Body of pancreas (tissue), 4 donors: Measurements from ENCODE around the gene GPX1. TPM values are rescaled to one million over a fixed set of nuclear protein-coding genes. Genes with fewer than 3 reads are reported as not detected.

Experiments used
- ATAC-seq: fragments of 150-250 bp; one replicate; pipeline ENCODE4 v1.9.1; 2016
- DNase-seq, 4 donors: peaks; one replicate each; pipeline ENCODE4 v3.0.0-alpha.2; 2019
- H3K27ac ChIP-seq, 4 donors: fragments of 200-600 bp; sonication (generic); 1 replicate in 3 of 4; 2 replicates in 1 of 4; pipeline versions ENCODE4 v1.5.1 to v1.6.1; 2016 to 2019; ENCODE audit warnings: mild to moderate bottlenecking in 1 of 4, mixed read lengths in 1 of 4, moderate library complexity in 1 of 4
- H3K27me3 ChIP-seq, 2 donors: fragments of 200-600 bp; sonication (generic); one replicate each; pipeline ENCODE4 v1.6.0; 2016; ENCODE audit warnings: mild to moderate bottlenecking in 1 of 2
- H3K36me3 ChIP-seq, 2 donors: fragments of 200-600 bp; sonication (generic); replicated peaks in 1 of 2; 2 replicates each; pipeline ENCODE4 v1.5.1; 2016; ENCODE audit warnings: low read depth in 2 of 2; ENCODE audit not compliant: insufficient read depth in 1 of 2
- H3K4me1 ChIP-seq: fragments of 200-600 bp; sonication (generic); one replicate; pipeline ENCODE4 v1.6.0; 2016
- H3K4me3 ChIP-seq, 2 donors: fragments of 200-600 bp; sonication (generic); 1 replicate in 1 of 2; 2 replicates in 1 of 2; pipeline ENCODE4 v1.5.1; 2016 to 2019
- H3K9me3 ChIP-seq, 3 donors: fragments of 200-600 bp; sonication (generic); 1 replicate in 2 of 3; 2 replicates in 1 of 3; pipeline ENCODE4 v1.5.1; 2016
- CTCF ChIP-seq, 7 experiments: fragments of 450-650 bp in 4 of 7; fragments of 200-600 bp in 3 of 7; sonication (generic) in 3 of 7; IDR thresholded peaks; one replicate each; pipeline ENCODE4 v1.5.1; 2016 to 2019; ENCODE audit warnings: antibody characterized with exemption in 7 of 7
- POLR2A ChIP-seq, 3 donors: fragments of 450-650 bp; IDR thresholded peaks; one replicate each; pipeline ENCODE4 v1.6.1; 2016; ENCODE audit warnings: antibody characterized with exemption in 3 of 3, mild to moderate bottlenecking in 2 of 3
- WGBS, 2 donors: methylation state at CpG; one replicate each; pipeline ENCODE4 v1.1.5; 2017; 5-methylcytosine and 5-hydroxymethylcytosine counted together
- intact Hi-C: fragments of 100-400 bp; cut with DNase I; formaldehyde crosslinking; loops from one replicate; pipeline ENCODE4 v1.15.1; 2023
- total RNA-seq, 2 donors: library from RNA; depleted of rRNA; stranded (reverse); fragments of >200 nt; gene quantifications; one replicate each; pipeline ENCODE4 v1.1.0, GENCODE V29; 2016

GPX1 gene
- total RNA-seq, 2 donors from 2014 or later, result 150 to 246 TPM

DNA sequence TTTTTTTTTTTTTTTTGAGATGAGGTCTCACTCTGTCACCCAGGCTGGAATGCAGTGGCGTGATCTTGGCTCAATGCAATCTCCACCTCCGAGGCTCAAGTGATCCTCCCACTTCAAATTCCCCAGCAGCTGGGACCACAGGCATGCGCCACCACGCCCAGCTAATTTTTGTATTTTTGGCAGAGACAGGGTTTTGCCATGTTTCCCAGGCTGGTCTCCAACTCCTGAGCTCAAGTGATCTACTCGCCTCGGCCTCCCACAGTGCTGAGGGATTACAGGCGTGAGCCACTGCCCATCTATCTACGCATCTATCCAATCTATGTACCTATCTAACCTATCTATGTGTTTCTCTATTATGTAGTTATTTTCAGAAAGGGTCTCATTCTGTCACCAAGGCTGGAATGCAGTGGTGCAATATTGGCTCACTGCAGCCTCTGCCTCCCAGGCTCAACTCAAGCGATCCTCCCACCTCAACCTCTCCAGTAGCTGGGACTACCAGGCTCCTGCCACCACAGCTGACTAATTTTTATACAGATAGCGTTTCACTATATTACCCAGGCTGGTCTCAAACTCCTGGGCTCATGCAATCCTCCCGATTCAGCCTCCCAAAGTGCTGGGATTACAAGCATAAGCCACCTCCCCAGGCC lies 20.2 kb upstream of the GPX1 start:
- Histone ChIP-seq H3K27ac (no peak overlapping the region), H3K4me1 (no peaks in the 10 kb centered on the region), H3K4me3 (no peak overlapping the region), H3K27me3 (no peaks in the 10 kb centered on the region), H3K36me3 (peaks cover 0 to 3% of the 10 kb centered on the region in 2 donors), H3K9me3 (no peaks in the 10 kb centered on the region)
- intact Hi-C loops, result no loop called here
- ATAC-seq (no peak), DNase-seq (peak in 1 of 4 donors; percentile 11)
- WGBS, 2 donors, result 92 to 94% methylated on average over 11 of the region's 11 CpGs
- TF ChIP-seq CTCF (IDR thresholded peaks at IDR 0.05) (no peak), POLR2A (IDR thresholded peaks at IDR 0.05) (no peak)

DNA sequence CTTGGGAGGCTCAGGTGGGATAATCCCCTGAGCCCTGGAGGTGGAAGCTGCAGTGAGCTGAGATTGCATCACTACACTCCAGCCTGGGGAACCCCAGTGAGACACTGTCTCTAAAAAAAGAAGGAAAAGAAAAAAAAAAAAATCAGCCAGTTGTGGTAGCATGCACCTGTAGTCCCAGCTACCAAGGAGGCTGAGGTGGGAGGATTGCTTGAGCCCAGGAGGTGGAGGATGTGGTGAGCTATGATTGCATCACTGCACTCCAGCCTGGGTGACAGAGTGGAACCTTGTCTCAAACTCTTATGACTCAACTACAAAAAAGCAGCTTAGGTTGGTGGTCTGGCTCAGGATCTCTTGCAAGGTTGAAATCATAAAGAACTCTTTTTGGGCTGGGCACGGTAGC lies 19.3 kb upstream of the GPX1 start:
- no peak for TF ChIP-seq POLR2A (IDR thresholded peaks at IDR 0.05)
- no peak for TF ChIP-seq CTCF (IDR thresholded peaks at IDR 0.05)
- DNase-seq (no peak), ATAC-seq (no peak)
- Histone ChIP-seq H3K27ac (no peak overlapping the region), H3K4me1 (no peaks in the 10 kb centered on the region), H3K4me3 (no peak overlapping the region), H3K9me3 (no peaks in the 10 kb centered on the region), H3K36me3 (peaks cover 0 to 11% of the 10 kb centered on the region in 2 donors), H3K27me3 (no peaks in the 10 kb centered on the region)
- intact Hi-C loops, result no loop called here
- WGBS, 2 donors, result 100% methylated on average over 1 of the region's 1 CpG; no CpG with 5 or more reads in 1 of the 2 donors

- no peaks in the 10 kb centered on the region for H3K4me1 ChIP-seq
- H3K4me3 ChIP-seq, result no peak overlapping the region
- H3K9me3 ChIP-seq, result no peaks in the 10 kb centered on the region
- ATAC-seq (no peak), DNase-seq (no peak)
- intact Hi-C loops, result no loop called here
- H3K27me3 ChIP-seq, result no peaks in the 10 kb centered on the region
- H3K36me3 ChIP-seq, result peaks cover 4 to 18% of the 10 kb centered on the region in 2 donors
- no peak overlapping the region for H3K27ac ChIP-seq
- TF ChIP-seq CTCF (IDR thresholded peaks at IDR 0.05), result no peak
- TF ChIP-seq POLR2A (IDR thresholded peaks at IDR 0.05), result no peak
Observed at GRCh38 chr3:49371946-49372345, 13.8 kb upstream of the GPX1 start.

GRCh38 chr3:49370585-49371290 lies 12.6 kb upstream of the GPX1 start:
- TF ChIP-seq CTCF (IDR thresholded peaks at IDR 0.05), result no peak
- TF ChIP-seq POLR2A (IDR thresholded peaks at IDR 0.05), result no peak
- Histone ChIP-seq H3K9me3 (no peaks in the 10 kb centered on the region), H3K36me3 (peaks cover 4 to 22% of the 10 kb centered on the region in 2 donors), H3K4me1 (no peaks in the 10 kb centered on the region), H3K4me3 (no peak overlapping the region), H3K27ac (no peak overlapping the region), H3K27me3 (no peaks in the 10 kb centered on the region)
- no peak for ATAC-seq
- intact Hi-C loops, result no loop called here
- DNase-seq, result no peak
- 88 to 90% methylated on average over 6 of the region's 6 CpGs for WGBS, 2 donors
